Activated effector memory CD4-positive, alpha-beta T cell treated with anti-CD3 and anti-CD28 coated beads, Interleukin-2, amount 50 U/mL, for 16 hours (primary cell): Measurements from ENCODE around the gene NR2F1.

Experiments used
- DNase-seq: peaks from one replicate; pipeline ENCODE4 v3.0.0-alpha.2; 2020

NR2F1 gene

GRCh38 chr5:93604644-93605515 is 21.9 kb downstream of the NR2F1 start:
- no peak for DNase-seq

GRCh38 chr5:93606382-93606752 is 23.3 kb downstream of the NR2F1 start:
- DNase-seq = no peak

- DNase-seq = no peak
These were observed 24.6 kb downstream of the NR2F1 start for GRCh38 chr5:93607367-93608258.

GRCh38 chr5:93608855-93609254 is 25.8 kb downstream of the NR2F1 start:
- no peak for DNase-seq

GRCh38 chr5:93609762-93610161 is 26.7 kb downstream of the NR2F1 start:
- DNase-seq = no peak

- no peak for DNase-seq
These were observed 27.7 kb downstream of the NR2F1 start for GRCh38 chr5:93610581-93611272.

- DNase-seq = no peak
These were observed 28.4 kb downstream of the NR2F1 start for GRCh38 chr5:93611273-93611975.

GRCh38 chr5:93611976-93612854 is 29.2 kb downstream of the NR2F1 start:
- no peak for DNase-seq

GRCh38 chr5:93612855-93613243 is 29.8 kb downstream of the NR2F1 start:
- DNase-seq = no peak

- DNase-seq = no peak
These were observed 33.6 kb downstream of the NR2F1 start for GRCh38 chr5:93616538-93617174.

GRCh38 chr5:93620487-93621326 is 37.7 kb downstream of the NR2F1 start:
- peak; percentile 81 for DNase-seq

GRCh38 chr5:93621327-93621798 is 38.3 kb downstream of the NR2F1 start:
- no peak for DNase-seq

GRCh38 chr5:93622240-93622885 is 39.3 kb downstream of the NR2F1 start:
- no peak for DNase-seq

- DNase-seq = no peak
These were observed 40.1 kb downstream of the NR2F1 start for GRCh38 chr5:93623153-93623552.

- DNase-seq = no peak
These were observed 43.8 kb downstream of the NR2F1 start for GRCh38 chr5:93626801-93627200.

- DNase-seq = no peak
These were observed 49.3 kb downstream of the NR2F1 start for GRCh38 chr5:93632327-93632726.

GRCh38 chr5:93635991-93636390 is 53.0 kb downstream of the NR2F1 start:
- DNase-seq = no peak

GRCh38 chr5:93636837-93637236 is 53.8 kb downstream of the NR2F1 start:
- no peak for DNase-seq

GRCh38 chr5:93637697-93638096 is 54.7 kb downstream of the NR2F1 start:
- DNase-seq = no peak
